HG03558 (cell line): ENCODE data around the gene MAP9.
"Not testable (repeated sequence)": the region's sequence is repeated elsewhere in the genome, so short reads cannot be mapped to it uniquely, and the experiment has no call there.

ENCODE experiments used
- ATAC-seq: cut with Tn5 transposase; IDR thresholded peaks from one replicate; pipeline ENCODE4 v1.9.1; 2021; ENCODE audit warnings: moderate number of reproducible peaks; ENCODE audit not compliant: unreplicated experiment; ENCODE audit errors: extremely low read depth

The MAP9 gene

GRCh38 chr4:155376387-155377268 lies at the start of gene MAP9:
TSS of gene MAP9 (minus strand) at chr4:155376965. CDS start at chr4:155375850, 1,115 bp downstream.
- ATAC-seq: peak; percentile 98

GRCh38 chr4:155424778-155425177 lies 48.0 kb upstream of the MAP9 start:
- ATAC-seq: not testable (repeated sequence)

GRCh38 chr4:155423671-155424070 lies 46.9 kb upstream of the MAP9 start:
- no peak for ATAC-seq

- ATAC-seq: no peak
Observed at GRCh38 chr4:155419266-155419665, 42.5 kb upstream of the MAP9 start.

- ATAC-seq: no peak
Observed at GRCh38 chr4:155415662-155416061, 38.9 kb upstream of the MAP9 start.

GRCh38 chr4:155413451-155413850 lies 36.7 kb upstream of the MAP9 start:
- no peak for ATAC-seq

GRCh38 chr4:155411546-155411945 lies 34.8 kb upstream of the MAP9 start:
- no peak for ATAC-seq

GRCh38 chr4:155408796-155409195 lies 32.0 kb upstream of the MAP9 start:
- ATAC-seq: no peak

- ATAC-seq: no peak
Observed at GRCh38 chr4:155407480-155407879, 30.7 kb upstream of the MAP9 start.

GRCh38 chr4:155405059-155405458 lies 28.3 kb upstream of the MAP9 start:
- ATAC-seq: no peak

- no peak for ATAC-seq
Observed at GRCh38 chr4:155403886-155404285, 27.1 kb upstream of the MAP9 start.

- no peak for ATAC-seq
Observed at GRCh38 chr4:155402941-155403340, 26.2 kb upstream of the MAP9 start.

GRCh38 chr4:155400893-155401292 lies 24.1 kb upstream of the MAP9 start:
- no peak for ATAC-seq

- ATAC-seq: no peak
Observed at GRCh38 chr4:155399974-155400697, 23.4 kb upstream of the MAP9 start.

- ATAC-seq: no peak
Observed at GRCh38 chr4:155392481-155393184, 15.9 kb upstream of the MAP9 start.

- no peak for ATAC-seq
Observed at GRCh38 chr4:155391932-155392331, 15.2 kb upstream of the MAP9 start.

- no peak for ATAC-seq
Observed at GRCh38 chr4:155388162-155388561, 11.4 kb upstream of the MAP9 start.

- ATAC-seq: no peak
Observed at GRCh38 chr4:155383541-155383940, 6.8 kb upstream of the MAP9 start.

- no peak for ATAC-seq
Observed at GRCh38 chr4:155377276-155377675, 511 bp upstream of the MAP9 start.

- no peak for ATAC-seq
Observed at GRCh38 chr4:155371432-155372043, 5.2 kb downstream of the MAP9 start.
